MV-4-11 (cell line): Measurements from ENCODE around the gene FHOD1.
A peak's percentile ranks its signal among the peaks of the same experiment; 100 is the strongest.

Source experiments
- DNase-seq: peaks from one replicate; lab custom pipeline; 2025; lab: John Stamatoyannopoulos, UW

FHOD1 gene

DNA sequence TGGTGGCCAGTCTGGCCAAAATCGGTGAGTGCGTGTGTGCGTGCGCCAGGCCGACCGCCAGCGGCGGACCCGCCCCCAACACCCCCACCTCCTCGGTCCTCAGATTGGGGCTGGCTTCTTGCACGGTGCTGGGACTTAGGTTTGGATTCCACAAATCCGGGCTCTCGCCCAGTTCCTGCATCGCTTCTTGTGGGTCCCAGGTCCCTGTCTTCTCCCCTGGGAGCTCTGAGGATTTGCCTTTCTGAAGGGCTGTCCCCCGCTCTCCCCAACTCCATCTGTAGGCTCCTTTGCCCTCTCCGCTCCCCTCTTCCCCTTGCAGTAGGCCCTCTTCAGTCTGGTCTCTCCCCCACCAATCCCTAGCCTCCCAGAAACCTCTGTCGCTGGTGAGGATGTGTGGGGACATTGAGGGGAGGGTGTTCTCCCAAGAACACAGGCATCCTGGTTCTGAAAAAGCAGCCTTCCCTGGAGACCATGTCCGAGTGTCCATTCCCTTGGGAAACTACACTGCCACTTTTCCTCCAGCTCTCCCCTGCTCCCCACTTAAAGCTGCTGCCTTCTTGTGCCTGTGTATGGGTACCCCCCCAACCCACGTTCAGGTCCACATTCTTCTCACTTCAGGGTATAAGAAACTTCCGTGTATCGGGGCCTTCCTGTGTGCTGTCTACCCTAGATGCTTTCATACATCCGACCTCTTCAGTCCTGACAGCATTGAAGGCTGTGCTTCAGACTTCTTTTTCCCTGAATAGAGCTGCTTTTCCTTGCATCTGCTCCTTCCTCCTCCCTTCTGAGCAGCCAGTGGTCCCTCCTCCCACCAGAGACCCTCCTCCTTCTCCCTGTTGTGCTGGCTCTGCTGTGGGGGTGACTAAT is 2.1 kb upstream of the FHOD1 start:
- no peak for DNase-seq

DNA sequence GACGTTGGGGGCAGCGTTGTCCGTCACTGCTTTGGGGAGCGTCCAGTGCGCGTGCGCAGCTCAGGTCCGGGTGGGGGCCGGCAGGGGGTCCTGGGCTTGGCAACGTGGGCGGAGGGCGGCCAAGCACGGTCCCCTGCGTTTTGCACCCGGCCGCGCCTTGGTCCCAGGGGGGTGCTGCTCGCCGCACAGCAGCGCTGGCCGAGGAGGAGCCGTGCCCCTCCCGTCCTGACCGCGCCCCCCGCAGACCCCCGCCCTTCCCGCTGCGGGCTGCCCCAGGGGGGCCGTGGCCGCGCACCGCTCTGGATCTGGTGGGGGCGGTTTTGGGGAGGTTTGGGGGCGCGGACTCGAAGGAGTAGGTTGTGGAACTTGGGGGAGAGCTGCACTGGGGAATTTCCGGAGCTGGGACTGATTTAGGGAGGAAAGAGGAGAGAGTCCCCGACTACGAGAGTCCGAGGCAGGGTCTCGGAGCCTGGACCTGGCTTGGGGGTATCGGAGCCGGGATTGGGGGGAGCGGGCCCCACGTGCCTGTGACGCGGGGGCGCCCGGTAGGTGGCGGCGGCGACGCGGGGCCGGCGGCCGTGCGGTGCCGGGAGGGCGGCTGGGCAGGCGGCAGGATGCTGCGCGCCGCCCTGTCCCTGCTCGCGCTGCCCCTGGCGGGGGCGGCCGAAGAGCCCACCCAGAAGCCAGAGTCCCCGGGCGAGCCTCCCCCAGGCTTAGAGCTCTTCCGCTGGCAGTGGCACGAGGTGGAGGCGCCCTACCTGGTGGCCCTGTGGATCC is 1.3 kb upstream of the FHOD1 start, which contains the start of gene SLC9A5:
Gene SLC9A5, plus strand, starts transcription at position 579 of the 777 bp plus-strand sequence. Its CDS starts 36 bp downstream, at position 615.
- DNase-seq = no peak

DNA sequence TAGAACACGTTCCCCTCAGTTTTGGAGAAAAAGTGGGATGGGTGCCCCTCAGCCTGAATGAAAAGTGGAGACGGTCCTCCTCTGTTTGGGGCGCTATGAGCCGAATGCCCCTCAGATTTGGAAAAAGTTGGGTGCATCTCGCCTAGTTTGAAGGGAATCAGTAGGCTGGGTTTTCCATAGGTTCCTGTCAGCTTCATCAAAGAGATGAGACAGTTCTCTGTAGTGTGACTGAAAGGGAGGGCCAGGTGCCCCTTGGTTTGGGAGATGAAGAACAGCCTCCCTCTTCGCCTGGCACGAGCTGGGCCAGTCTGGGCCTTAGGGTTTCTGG is 756 bp upstream of the FHOD1 start:
- no peak for DNase-seq

DNA sequence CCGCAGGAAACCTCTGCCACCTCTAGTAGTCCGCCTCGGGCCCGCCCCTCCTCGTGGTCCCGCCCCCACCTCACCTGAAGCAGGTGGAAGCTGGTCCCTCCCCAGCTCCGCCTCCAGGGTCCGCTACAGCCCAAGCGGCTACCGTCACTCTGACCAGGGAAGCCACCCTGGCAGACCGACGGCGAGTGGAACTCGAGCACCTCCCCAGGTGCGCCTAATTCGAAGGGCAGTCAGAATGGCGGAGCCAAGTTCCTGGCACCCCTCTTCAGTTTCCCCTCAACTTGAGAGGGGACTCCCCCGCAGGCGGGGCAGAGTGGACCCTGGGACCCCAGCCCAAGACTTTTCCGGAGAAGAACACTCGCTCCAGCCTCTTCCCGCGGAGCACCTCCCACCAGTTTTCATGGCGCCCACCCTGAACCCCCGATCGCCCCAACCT is 507 bp downstream of the FHOD1 start:
- DNase-seq = no peak

DNA sequence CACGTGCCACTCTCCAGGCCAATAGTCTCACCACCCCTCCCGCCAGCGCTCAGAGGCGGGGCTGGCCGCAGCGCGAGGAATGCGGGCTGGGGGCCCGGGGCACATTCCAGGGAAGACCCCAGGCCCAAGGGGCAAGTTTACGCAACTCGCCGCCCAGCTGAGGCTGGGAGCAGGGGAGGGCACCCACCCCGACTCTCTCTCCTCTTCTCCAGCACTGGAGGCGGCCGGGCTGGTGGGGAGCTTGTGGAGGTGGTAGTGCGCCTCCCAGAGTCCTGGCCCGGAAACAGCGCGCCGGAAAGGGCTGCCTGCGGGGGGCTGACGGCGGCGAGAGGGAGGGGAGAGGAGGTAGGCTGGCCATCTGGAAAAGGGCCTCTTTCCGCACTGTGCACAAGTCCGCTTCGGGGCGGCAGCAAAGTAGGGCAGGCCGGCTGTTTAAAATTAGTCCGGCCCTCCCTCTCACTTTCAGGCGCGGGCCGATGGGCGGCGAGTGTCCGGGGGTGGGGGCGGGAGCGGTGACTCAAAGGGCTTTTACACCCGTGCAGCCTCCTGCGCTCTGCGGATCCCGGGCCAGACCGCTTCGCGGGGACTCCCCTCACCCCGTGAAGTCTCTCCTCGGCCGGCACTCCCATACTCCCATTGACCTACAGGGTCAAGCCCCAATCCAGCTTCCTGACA is 1.1 kb downstream of the FHOD1 start:
- DNase-seq = peak; percentile 56

DNA sequence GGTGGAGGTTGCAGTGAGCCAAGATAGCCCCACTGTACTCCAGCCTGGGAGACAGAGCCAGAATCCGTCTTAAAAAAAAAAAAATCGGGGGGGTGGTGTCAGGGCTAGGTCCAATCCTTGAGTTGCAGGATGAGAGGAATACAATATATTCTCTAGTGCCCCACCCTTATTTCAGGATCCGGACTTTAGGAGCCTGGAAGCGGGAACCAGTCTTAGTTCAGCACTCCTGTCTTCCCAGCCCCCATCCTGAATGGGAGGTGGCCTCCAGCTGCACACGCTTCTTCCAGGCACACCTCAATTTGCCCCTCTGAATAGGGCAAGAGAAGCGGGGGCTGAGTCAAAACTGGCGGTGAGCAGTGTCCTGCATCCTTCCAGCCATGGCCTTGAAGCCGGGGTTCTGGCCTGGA is 1.6 kb downstream of the FHOD1 start:
- no peak for DNase-seq

DNA sequence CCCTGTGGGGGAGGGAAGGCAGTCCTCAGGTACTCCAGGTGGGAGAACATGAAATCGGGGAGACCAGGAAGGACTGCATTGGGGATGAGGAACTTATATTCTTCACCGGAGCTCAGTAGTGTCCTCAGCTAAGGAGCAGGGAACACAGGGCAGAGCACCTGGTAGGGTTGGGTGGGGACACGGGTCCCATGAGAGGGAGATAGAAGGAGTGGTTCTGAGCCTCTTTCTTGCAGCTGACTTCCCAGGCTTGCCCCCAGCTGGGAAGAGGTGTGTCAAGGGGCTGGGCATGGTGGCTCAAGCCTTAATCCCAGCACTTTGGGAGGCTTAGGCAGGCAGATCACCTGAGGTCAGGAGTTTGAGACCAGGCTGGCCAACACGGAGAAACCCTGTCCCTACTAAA is 2.1 kb downstream of the FHOD1 start:
- no peak for DNase-seq

DNA sequence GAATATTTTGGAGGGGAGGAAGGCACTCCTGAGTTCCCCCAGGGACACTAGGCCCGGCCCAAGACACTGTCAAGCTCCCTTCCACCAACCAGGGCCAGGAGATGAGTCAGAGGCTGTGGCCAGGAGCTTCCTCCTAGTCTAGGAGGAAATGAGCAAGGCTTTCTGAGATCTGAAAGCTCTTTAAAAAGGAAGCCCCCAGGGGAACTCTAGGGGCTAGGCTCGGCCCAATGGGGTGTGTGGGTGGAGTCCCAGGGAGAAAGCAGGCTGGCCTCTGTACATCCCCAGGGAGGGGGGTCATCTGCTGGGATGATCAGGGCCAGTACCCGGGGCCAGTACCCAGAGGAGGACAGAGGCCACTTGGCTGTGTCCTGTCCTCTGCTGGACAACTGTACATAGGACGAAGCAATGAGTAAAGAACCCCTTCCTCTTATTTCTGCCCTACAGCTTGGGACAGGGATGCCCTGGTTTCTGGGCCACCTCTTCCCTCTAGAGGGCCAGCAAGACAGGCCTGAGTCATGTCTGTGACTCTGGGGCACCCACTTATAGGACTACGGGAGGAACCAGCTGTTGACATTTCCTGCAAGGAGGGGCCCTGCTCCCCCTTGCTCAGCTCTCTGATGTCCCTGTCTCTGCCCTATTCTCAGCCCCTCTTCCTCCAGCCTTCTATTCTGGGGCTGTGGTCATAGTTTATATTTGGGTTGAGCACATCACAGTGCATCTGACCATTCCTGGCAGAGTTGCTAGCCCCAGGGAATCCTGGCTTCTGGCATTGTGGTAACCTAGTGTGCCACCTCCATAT is 2.7 kb downstream of the FHOD1 start:
- DNase-seq = peak; percentile 99

DNA sequence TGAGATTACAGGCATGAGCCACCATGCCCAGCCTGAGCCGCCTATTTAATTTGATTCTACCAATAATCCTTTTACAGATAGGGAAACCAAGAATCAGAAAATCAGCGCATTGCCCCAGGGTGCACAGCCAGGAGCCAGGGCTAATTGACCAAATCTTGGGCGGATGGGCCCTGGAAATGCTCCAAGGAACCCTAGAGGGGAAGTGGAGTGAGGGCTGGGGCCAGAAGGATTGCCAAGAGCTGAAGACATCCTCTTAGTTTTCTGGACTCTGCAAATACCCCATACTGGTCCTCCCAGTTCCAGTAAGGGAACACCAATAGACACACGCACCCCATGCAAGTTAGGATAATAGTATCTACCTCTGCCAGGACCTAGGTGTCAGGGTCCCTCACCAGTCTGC is 3.8 kb downstream of the FHOD1 start:
- DNase-seq = no peak

DNA sequence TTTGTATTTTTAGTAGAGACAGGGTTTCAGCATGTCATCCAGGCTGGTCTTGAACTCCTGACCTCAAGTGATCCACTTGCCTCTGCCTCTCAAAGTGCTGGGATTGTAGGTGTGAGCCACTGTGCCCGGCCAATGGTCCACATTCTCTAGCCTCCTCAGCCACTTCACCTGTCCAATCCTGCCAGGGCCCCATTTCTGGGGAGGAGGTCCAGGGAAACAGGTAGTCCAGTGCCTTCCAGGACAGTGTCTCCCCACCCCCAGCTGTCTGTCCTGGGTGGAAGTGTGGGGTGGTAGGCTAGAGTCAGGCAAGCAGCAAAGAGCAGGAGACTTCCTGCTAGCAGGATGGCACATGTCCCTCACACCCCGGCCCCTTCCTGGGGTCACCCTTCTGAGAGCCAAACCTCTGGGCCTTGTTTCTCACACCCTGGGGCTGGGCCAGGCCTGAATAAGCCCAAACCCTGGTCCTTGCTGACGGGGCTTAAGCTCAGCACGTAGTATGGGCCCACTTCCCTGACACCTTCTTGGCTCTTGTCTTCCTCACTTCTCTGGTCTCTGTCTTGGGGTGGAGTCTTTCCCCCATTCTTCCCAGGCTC is 5.0 kb downstream of the FHOD1 start:
- DNase-seq = no peak

DNA sequence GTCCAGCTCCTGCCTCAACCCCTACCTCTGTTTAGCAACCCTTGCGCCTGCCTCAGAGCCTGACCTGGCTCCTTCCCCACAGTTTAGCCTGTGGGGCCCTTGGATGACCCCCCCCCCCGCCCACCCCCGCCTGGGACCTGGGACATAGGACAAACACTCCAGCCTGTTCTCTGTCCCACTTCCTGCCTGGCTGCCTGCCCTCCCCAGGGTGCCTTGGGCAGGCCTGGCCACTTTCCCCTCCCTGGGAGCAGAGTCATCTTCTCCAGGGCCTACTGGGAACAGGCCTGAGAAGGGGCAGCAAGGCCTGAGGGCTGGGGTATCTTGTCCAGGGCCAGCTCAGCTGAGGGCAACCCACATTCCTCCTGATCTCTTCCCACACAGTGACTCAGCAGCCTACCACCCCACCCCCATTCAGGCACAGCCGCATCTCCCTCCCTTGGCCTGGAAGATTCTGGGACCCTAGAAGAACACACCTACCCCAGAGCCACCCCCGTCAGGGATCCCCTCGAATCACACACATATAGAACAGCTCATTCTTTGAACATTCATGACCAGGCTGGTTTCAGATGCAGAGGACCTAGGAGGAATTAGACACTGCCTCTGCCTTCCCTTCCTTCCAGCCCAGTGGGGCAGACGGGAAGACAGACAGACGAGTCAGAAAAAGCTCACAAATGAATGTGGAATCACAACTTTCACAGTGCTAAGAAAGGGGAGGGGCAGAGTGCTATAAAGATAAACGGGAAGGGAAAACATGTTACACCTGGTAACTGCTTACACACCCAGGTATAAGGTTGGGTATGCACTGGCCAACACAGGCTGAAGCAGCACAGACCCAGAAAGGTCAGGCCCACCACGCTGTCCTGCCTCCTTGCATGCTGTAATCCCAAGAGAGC is 6.0 kb downstream of the FHOD1 start:
- DNase-seq = no peak

DNA sequence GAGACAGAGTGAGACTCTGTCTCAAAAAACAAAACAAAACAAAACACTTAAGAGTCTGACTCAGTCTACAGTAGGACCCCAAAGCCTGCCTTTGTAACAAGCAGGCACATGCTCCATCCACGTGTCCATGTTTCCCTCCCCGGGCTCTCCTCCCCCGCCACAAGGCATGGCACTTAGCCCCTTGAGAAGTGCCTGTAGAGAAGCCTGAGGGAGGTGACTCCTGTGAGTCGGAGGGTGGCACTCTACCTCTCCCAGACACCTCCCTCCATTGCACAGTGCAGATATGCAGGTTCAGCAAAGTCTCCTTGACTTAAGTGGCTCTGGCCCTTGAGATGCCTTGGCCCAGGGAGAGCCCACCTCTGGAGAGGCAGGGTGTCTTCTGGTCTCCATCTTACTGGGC is 6.8 kb downstream of the FHOD1 start:
- DNase-seq = no peak

DNA sequence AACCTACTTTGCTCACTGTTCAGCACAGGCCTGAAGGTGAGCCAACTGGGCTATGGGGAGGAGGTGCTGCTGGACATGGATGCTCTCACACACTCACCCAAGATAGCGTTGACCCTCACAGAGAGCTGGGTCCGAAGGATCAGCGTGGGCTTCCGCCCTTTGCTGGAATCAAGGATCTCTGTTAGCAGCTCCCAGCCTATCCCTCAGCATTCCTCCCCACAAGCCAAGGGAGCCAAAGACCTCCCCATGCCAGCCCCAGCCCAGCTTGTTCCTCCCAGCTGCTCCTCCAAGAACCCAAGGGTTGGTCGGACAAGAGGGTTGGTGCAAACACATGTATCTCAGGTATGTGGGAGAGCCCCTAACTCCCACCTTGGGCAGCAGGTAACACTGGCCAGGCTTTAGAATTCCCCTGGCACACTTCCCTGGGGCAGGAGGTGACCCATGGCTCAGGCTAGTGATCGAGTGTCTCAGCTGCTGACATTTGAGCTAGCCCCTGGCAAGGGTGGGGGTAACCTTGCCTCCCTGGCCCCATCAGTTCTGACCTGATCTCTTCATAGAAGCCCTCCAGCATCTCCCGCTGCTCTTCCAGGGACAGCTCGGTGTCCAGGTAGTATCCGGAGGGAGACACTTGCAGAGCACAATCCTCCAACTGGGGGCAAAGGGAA is 8.3 kb downstream of the FHOD1 start:
- no peak for DNase-seq

DNA sequence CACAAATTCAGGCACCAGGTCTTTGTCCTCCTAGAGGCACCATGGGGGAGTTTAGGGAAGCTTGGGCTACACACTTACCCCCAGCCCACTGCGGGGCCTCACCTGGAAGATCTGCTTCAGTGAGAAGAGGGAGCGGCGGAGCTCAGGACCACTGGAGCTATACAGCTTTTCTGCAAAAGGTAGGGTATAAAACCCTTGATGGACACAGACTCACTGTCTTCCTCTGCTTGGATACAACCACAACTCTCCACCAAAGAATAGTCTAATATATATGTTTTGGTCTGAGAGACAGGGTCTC is 9.1 kb downstream of the FHOD1 start:
- DNase-seq = no peak

DNA sequence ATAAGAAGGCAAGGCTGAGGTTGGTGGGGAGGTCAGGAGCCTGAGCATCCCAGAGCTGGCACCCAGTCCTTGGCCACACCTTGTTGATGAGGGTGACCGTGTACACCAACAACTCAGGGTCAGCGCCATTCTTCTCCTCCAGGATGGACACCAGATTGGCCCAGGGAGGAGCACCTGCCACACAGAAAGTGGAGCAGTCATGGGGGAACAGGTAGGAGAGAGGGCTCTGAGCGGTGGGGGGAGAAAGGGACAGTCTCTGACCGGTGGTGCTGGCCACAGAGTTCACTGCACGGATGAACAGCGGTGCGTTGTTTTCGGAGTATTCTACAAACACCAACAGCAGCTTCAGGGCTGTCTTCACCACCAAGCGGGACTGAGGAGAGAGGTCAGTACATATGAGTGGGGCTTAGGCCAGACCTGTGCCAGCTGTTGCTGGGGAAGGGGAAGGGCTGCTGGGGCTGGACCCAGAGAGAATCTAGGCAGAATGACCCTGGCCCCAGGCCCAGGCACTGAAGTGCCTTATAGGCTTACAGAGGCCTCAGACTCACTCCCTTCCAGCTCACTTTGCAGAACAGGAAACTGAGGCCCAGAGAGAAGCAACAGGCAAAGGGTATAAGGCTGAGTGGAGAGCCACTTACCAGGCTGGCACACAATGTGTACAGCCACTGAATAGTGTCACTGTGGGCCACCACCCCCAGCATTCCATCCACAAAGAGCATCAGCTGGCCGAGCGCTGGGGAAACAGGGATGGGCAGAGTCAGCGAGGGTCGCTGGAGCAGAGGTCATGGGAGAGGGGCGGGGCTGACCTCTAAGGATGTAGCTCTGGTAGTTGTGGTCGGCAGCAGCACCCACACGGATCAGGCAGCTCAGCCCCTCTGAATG is 9.6 kb downstream of the FHOD1 start:
- no peak for DNase-seq

DNA sequence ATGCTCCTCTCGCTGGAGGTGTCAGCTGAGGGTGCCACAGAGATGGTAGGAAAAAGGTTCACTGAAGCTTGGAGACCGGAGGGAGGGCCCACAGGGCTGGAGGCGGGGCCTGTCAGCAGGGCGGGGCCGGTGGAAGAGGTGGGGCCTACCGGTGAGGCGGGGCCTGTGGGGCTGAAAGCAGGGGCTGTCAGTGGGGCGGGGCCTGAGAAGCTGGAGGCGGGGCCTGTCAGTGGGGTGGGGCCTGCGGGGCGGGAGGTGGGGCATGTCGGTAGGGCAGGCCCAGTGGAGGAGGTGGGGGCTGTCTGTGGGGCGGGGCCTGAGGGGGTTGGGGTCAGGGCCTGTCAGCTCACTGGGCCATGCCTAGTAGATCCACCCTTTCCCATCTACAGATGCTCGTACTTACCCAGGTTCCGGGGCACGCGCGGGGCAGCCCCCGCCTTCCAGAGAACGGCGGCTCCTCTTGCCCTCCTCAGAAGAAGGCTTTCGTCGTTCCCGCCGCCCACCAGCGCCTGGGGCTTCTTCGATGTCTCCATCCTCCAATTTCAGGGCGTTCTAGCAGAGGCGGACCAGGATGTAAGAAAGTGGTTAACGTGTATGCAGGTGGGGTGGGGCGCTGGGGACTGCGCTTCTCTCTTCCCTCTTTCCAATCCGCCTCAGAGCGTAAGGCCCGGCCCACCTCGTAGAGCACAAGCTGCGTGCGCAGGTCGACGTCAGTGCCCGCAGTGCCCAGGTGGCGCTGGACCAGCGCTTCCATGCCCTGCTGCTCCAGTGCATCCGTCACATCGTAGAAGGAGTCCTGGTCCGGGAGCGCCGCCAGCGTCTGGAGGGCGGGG is 10.5 kb downstream of the FHOD1 start:
- DNase-seq = peak; percentile 84

DNA sequence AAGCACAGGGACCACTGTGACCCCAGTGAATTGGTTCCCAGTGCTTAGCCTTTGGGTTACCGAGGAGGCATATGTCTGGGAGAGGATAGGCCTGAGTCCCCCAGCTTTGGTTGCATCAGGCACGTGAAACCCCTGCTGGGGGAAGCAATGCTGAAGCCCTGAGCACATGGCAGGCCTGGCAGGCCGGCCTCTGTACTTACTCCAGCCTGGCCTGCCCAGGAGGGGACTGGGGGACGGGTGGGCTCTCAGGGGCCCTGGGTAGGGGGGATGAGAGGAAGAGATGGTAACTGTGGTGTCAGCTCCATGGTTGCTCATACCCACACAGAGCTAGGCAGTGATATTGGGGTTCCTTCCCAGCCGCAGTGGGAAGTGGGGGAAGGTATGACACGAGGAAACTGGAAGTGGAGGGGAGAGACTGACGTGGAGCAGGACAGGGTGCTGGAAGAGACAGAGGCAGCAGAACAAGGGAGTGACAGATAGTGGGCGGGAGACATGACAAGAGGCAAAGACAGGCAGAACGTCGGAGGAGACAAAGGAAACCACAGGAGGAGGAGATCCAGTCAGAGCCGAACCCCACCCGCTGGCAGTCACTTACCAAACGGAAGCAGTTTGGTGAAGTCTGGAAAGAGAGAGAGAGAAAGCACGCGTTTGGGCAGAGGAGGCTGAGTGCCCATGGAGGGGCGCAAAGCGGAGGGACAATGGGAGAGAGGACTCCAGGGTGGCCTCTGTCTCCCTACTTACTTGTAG is 11.3 kb downstream of the FHOD1 start:
- peak; percentile 84 for DNase-seq
